ENCODE results near the gene SDHD. TPM values are rescaled to one million over a fixed set of nuclear protein-coding genes. Genes with fewer than 3 reads are reported as not detected.

SDHD gene
- total and polyA plus RNA-seq, 2 donors (not counting 1 experiment from before 2014, with no cell fraction given), result 43.0 to 57.7 TPM

GRCh38 chr11:112143597-112143996 is 56.9 kb downstream of the SDHD start:
- peaks cover 3 to 4% (median 4%) of the 10 kb centered on the region in 3 donors for H3K9me3 ChIP-seq (ENCODE audit: control extremely low read depth in 1 of 3, control insufficient read depth in 2 of 3, insufficient read depth in 1 of 3, low read length in 2 of 3)
- CTCF ChIA-PET, result no interaction called here
- intact Hi-C loops (cut with micrococcal nuclease), result no loop called here
- H3K27me3 Mint-ChIP-seq, result no peaks in the 10 kb centered on the region
- H3K27ac Mint-ChIP-seq, result no peak overlapping the region
- H3K9me3 Mint-ChIP-seq (ENCODE audit: insufficient read depth), result no peaks in the 10 kb centered on the region
- POLR2A ChIA-PET, result no interaction called here
- H3K27ac ChIP-seq (ENCODE audit: low read length in 2 of 2), result no peak overlapping the region
- no peak overlapping the region for H3K4me3 ChIP-seq (ENCODE audit: control extremely low read depth in 1 of 5, extremely low read depth in 1 of 5, insufficient read depth in 1 of 5, low read depth in 2 of 5, low read length in 4 of 5)
- no peak overlapping the region for H3K4me3 Mint-ChIP-seq
- TF ChIP-seq, protein P1, sequence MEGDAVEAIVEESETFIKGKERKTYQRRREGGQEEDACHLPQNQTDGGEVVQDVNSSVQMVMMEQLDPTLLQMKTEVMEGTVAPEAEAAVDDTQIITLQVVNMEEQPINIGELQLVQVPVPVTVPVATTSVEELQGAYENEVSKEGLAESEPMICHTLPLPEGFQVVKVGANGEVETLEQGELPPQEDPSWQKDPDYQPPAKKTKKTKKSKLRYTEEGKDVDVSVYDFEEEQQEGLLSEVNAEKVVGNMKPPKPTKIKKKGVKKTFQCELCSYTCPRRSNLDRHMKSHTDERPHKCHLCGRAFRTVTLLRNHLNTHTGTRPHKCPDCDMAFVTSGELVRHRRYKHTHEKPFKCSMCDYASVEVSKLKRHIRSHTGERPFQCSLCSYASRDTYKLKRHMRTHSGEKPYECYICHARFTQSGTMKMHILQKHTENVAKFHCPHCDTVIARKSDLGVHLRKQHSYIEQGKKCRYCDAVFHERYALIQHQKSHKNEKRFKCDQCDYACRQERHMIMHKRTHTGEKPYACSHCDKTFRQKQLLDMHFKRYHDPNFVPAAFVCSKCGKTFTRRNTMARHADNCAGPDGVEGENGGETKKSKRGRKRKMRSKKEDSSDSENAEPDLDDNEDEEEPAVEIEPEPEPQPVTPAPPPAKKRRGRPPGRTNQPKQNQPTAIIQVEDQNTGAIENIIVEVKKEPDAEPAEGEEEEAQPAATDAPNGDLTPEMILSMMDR (IDR thresholded peaks at IDR 0.05), result no peak
- TF ChIP-seq EZH2 (IDR thresholded peaks at IDR 0.05; ENCODE audit: borderline replicate concordance, insufficient read depth, low read depth, low read length, poor library complexity, severe bottlenecking), result no peak
- WGBS (ENCODE audit: insufficient coverage), result 83% methylated on average over 1 of the region's 3 CpGs
- H3K36me3 ChIP-seq (replicated peaks in 1 of 2; ENCODE audit: control extremely low read depth in 1 of 2, control insufficient read depth in 1 of 2, extremely low read depth in 1 of 2, insufficient read depth in 2 of 2, low read length in 1 of 2), result no peaks in the 10 kb centered on the region
- no peaks in the 10 kb centered on the region for H3K27me3 ChIP-seq (replicated peaks in 1 of 4; ENCODE audit: control extremely low read depth in 1 of 4, control insufficient read depth in 3 of 4, insufficient read depth in 4 of 4, low read length in 3 of 4)
- no peaks in the 10 kb centered on the region for H3K4me1 Mint-ChIP-seq
- no peak for DNase-seq
- H3K4me1 ChIP-seq (ENCODE audit: control insufficient read depth in 2 of 2, insufficient read depth in 2 of 2, low read length in 2 of 2), result no peaks in the 10 kb centered on the region
- no peak overlapping the region for H2AFZ ChIP-seq (ENCODE audit: insufficient read depth, low read depth, low read length, poor library complexity, severe bottlenecking)
- H3K4me2 ChIP-seq (replicated peaks; ENCODE audit: low read depth, low read length, poor library complexity, severe bottlenecking), result no peak overlapping the region
- no peak for ATAC-seq (ENCODE audit: low read depth)
- H3K79me2 ChIP-seq (ENCODE audit: control insufficient read depth, insufficient read depth, low read length), result no peaks in the 10 kb centered on the region
- H3K9ac ChIP-seq (ENCODE audit: low read length), result no peak overlapping the region
- H4K20me1 ChIP-seq (ENCODE audit: control insufficient read depth, insufficient read depth, low read length, poor library complexity, severe bottlenecking), result no peaks in the 10 kb centered on the region

Other genes with a start within 250 kb of the SDHD start
- gene ALG9, start 215.3 kb upstream of the SDHD start, total RNA-seq, result 23.9 and 29.9 TPM in 2 replicates
- gene ALG9, start 215.3 kb upstream of the SDHD start, polyA plus RNA-seq, result 21.2 and 22.1 TPM in 2 replicates
- gene FDXACB1, start 207.7 kb upstream of the SDHD start, total RNA-seq, result 3.1 and 4.2 TPM in 2 replicates
- gene FDXACB1, start 207.7 kb upstream of the SDHD start, polyA plus RNA-seq, result 4.0 and 5.4 TPM in 2 replicates
- gene CFAP68, start 207.3 kb upstream of the SDHD start, total RNA-seq, result 7.8 and 8.2 TPM in 2 replicates
- gene CFAP68, start 207.3 kb upstream of the SDHD start, polyA plus RNA-seq, result 6.8 and 13.3 TPM in 2 replicates
- gene CRYAB, start 175.1 kb upstream of the SDHD start, total RNA-seq, result not detected in 2 replicates
- gene CRYAB, start 175.1 kb upstream of the SDHD start, polyA plus RNA-seq, result not detected in 2 replicates
- not detected in 2 replicates for gene HSPB2, start 174.1 kb upstream of the SDHD start, total RNA-seq
- not detected in 2 replicates for gene HSPB2, start 174.1 kb upstream of the SDHD start, polyA plus RNA-seq
- gene C11orf52, start 168.0 kb upstream of the SDHD start, total RNA-seq, result not detected in 2 replicates
- gene C11orf52, start 168.0 kb upstream of the SDHD start, polyA plus RNA-seq, result not detected in 2 replicates
- gene DIXDC1, start 149.5 kb upstream of the SDHD start, total RNA-seq, result 0.78 and 0.99 TPM in 2 replicates
- gene DIXDC1, start 149.5 kb upstream of the SDHD start, polyA plus RNA-seq, result 0.03 and 0.26 TPM in 2 replicates
- gene DLAT, start 61.5 kb upstream of the SDHD start, total RNA-seq, result 19.8 and 21.1 TPM in 2 replicates
- gene DLAT, start 61.5 kb upstream of the SDHD start, polyA plus RNA-seq, result 6.1 and 8.9 TPM in 2 replicates
- gene PIH1D2, start 12.9 kb upstream of the SDHD start, total RNA-seq, result 0.22 and 0.67 TPM in 2 replicates
- gene PIH1D2, start 12.9 kb upstream of the SDHD start, polyA plus RNA-seq, result 0.06 TPM in 1 of 2 replicates, not detected in the other
- 22.8 and 23.4 TPM in 2 replicates for gene NKAPD1, start 12.6 kb upstream of the SDHD start, total RNA-seq
- gene NKAPD1, start 12.6 kb upstream of the SDHD start, polyA plus RNA-seq, result 4.5 and 5.4 TPM in 2 replicates
- 22.4 and 25.5 TPM in 2 replicates for gene TIMM8B, start 117 bp upstream of the SDHD start, total RNA-seq
- gene TIMM8B, start 117 bp upstream of the SDHD start, polyA plus RNA-seq, result 6.3 and 12.0 TPM in 2 replicates
- gene IL18, start 77.2 kb downstream of the SDHD start, total RNA-seq, result 0.58 and 0.67 TPM in 2 replicates
- 0.45 and 1.6 TPM in 2 replicates for gene IL18, start 77.2 kb downstream of the SDHD start, polyA plus RNA-seq
- 0.47 TPM in 1 of 2 replicates, not detected in the other for gene TEX12, start 80.5 kb downstream of the SDHD start, total RNA-seq
- gene TEX12, start 80.5 kb downstream of the SDHD start, polyA plus RNA-seq, result 0.10 and 0.36 TPM in 2 replicates
- 1.7 and 4.4 TPM in 2 replicates for gene BCO2, start 88.6 kb downstream of the SDHD start, total RNA-seq
- 1.8 TPM in 2 replicates for gene BCO2, start 88.6 kb downstream of the SDHD start, polyA plus RNA-seq
- gene PTS, start 139.6 kb downstream of the SDHD start, total RNA-seq, result 36.2 and 36.7 TPM in 2 replicates
- 36.9 and 75.2 TPM in 2 replicates for gene PTS, start 139.6 kb downstream of the SDHD start, polyA plus RNA-seq
- gene PLET1, start 174.0 kb downstream of the SDHD start, total RNA-seq, result not detected in 2 replicates
- gene PLET1, start 174.0 kb downstream of the SDHD start, polyA plus RNA-seq, result not detected in 2 replicates